Stimulated activated naive CD4-positive, alpha-beta T cell (primary cell): ENCODE results near the gene ASB18.
"Not testable (repeated sequence)": the region's sequence is repeated elsewhere in the genome, so short reads cannot be mapped to it uniquely, and the experiment has no call there.

Experiments
- DNase-seq, 6 experiments: peaks; one replicate each; lab custom pipeline; 2025; lab: John Stamatoyannopoulos, UW

The ASB18 gene

DNA sequence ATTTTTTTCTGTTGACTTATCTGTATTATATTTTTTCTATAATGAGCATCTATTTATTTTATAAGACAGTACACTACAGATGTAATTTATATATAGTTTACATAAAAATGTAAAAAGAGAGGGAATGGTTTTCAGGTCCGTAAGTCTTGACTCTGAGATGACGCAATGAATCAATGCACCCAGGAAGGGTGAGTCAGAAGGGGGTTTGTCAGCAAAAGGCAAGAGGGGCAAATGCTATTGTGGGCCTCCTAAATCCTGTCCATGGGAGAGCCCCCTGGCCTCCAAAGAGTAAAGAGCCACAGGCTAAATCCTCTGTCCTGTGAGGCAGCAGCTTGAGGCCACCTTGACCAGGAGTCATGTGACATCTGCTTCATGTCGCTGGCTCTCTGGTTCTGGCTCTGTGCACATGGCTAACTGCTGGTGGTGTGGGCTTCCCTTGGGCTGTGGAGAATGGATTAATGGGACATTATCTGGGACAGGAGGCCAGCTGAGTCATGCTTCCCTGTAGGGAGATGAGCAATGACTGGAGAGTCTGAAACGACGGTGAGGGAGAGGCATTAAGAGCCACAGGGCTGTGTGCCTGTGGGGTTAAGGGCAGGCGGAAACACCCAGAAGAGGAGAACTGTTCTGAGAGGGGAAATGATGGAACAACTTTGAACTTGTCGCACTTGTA is 22.8 kb upstream of the ASB18 start:
- DNase-seq, result no peak

DNA sequence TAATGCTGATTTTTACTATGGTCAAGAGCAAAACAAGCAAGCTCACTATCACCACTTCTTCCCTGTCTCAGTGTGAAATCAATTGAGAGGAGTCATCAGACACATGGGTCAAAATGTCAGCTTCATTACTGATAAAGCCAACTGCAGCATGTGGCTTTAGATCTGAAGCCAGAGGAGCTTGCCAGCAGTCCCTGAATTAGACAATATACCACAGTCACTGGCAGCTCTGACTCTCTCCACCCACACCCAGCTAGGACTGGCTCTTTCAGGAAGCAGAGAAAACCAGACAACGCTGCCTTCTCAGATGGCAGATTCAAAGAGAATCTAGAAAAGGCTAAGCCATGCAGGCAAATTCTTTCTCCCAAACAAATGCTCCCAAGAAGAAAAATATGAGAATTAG is 20.0 kb upstream of the ASB18 start:
- DNase-seq, result no peak

- no peak for DNase-seq
Measured at GRCh38 chr2:236282406-236282805, 18.2 kb upstream of the ASB18 start.

- DNase-seq, result no peak
Measured at GRCh38 chr2:236281423-236281822, 17.2 kb upstream of the ASB18 start.

DNA sequence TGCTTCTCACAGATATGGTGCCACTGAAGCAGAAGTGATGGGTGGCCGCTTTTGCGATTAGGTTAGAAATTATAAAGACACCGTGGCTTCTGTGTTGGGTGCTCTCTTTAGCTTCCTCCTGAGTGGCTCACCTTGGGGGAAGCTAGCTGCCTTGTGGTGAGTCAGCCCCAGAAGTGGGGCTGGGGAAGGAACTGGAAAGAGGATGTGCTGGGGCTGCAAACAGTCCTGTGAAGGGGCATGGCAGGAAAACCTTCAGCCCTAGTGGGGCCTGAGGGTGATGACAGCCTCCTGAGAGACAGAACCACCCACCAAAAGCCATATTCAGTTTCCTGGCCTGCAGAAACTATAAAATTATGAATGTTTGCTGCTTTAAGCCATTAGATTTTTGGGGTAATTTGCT is 8.9 kb upstream of the ASB18 start:
- DNase-seq, result no peak

GRCh38 chr2:236271851-236272250 is 7.6 kb upstream of the ASB18 start:
- no peak for DNase-seq

DNA sequence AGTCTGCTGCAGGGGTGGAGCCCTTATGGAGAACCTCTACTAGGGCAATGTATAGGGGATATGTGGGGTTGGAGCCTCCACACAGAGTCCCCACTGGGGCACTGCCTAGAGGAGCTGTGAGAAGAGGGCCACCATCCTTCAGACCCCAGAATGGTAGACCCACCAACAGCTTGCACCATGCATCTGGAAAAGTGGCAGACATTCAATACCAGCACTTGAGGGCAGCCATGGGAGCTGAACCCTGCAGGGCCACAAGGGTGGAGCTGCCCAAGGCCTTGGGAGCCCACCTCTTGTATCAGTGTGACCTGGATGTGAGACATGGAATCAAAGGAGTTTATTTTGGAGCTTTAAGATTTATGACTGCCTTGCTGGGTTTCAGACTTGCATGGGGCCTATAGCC is 5.7 kb upstream of the ASB18 start:
- not testable (repeated sequence) for DNase-seq

DNA sequence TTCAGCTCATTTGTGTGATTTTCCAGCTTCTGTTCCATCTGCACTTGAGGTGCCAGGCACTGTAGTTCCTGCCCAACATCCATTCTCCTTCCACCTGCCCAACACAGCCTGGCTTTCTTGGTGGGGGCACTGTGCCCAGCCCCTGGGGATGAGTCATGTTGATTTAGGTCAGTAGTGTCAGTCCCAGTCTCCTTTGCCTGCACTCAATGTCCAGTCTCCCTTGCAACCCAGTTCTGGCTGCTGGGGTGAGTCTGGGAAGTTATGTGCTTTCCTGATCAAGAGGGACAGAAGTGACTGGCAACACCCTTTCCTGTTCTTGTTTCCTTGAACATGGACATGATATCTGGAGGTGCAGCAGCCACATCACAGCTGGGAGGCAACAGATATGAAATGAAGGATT is 1.5 kb upstream of the ASB18 start:
- DNase-seq, result no peak

- no peak for DNase-seq
Measured at GRCh38 chr2:236262238-236262637, 2.0 kb downstream of the ASB18 start.

DNA sequence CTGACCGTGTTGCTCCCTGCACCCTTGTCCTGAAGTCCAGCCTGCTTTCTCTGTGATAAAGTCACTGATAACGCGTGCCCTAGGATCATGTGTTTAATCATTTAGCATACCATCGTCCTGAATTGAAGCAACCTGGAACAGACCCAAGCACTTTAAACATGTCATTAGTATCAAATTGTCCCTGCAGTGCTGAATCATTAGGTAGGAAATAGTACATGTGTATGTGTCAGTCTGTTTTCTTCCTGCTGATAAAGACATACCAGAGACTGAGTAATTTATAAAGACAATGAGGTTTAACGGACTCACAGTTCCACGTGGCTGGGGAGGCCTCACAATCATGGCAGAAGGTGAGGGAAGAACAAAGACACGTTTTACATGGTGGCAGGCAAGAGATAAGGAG is 2.8 kb downstream of the ASB18 start:
- DNase-seq, result no peak

DNA sequence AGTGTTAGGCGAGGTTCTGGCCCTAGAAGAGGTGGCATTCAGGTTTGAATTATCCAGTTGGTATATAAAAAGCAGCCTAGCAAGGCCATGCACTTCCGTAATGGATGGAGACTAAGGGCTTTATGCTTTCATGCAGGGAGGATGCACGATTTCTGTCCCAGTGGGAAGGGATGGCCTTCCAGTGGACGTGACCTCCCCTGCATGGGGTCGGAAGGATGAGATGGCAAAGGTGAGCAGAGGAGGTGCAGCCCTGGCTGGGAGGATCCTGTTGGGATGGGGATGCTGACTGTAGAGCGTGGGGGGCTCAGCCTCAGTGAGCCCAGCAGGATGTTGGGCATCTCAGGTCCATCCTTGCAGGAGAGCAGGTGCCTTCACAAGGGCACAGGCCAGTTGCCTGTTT is 4.8 kb downstream of the ASB18 start:
- no peak for DNase-seq

DNA sequence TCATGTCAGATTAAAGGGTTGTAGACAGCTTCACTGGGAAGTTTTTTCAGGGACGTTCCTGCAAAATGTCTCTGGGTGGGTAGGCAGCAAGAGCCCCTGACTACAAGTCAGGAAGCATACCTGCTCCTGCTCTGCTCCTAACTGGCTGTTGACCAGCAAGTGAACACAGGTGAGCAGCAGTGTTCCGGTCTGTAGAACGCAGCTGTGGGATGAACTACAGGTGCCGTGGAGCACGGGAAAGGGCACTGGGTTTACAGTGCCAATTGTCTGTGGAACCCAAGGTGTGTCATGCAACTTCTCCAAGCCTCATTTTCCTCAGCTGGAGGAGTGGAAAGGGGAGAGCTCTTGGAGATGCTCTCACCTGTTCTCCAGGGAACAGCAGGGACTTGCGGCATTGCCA is 6.6 kb downstream of the ASB18 start:
- no peak for DNase-seq

- DNase-seq, result no peak
Measured at GRCh38 chr2:236257136-236257535, 7.1 kb downstream of the ASB18 start.

DNA sequence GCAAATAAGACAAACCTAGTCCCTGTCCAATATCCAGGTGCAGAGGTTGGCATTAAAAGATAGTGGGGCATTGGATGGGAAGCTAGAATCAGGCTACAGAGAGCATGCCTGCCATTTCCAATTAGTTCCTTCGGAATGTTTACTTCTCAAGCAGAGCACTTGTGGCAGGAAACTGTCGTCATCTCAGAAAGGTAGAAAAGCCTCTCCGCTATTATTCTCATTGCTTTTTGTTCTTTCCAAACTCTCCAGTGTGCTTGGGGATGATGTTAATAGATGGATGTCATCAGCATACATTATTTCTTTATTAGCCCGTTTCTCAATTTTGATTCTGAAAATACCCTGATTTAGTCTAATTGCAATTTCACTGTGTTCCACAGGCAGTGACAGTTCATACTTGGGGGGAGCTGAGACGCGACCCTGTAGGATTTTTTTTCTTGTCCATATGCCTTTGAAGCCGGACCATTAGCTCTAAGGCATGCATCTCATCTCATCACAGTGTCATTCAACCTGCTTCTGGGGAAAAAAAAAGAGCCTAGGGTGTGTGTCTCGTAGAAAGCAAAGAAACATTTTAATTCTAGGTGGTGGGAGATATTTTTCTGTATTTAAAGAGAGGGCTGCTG is 7.7 kb downstream of the ASB18 start:
- no peak for DNase-seq

DNA sequence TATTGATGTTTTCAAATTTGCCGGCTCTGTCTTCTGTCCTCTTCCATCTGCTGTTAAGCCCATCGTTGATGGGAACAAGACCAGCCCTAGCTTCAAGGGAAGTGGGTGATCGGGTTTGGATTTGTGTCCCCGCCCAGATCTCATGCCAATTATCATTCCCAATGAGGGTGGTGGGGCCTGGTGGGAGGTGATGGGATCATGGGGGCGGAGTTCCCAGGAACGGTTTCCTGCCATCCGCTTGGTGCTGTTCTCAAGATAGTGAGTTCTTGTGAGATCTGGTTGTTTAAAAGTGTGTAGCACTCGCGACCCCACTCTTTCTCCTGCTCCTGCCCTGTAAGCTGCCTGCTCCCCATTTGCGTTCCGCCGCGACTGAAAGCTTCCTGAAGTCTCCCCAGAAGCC is 9.5 kb downstream of the ASB18 start:
- DNase-seq, result no peak

- no peak for DNase-seq
Measured at GRCh38 chr2:236254001-236254400, 10.2 kb downstream of the ASB18 start.

GRCh38 chr2:236252602-236253001 is 11.6 kb downstream of the ASB18 start:
- no peak for DNase-seq

GRCh38 chr2:236250909-236251579 is 13.2 kb downstream of the ASB18 start:
- no peak for DNase-seq

GRCh38 chr2:236250286-236250685 is 13.9 kb downstream of the ASB18 start:
- no peak for DNase-seq

DNA sequence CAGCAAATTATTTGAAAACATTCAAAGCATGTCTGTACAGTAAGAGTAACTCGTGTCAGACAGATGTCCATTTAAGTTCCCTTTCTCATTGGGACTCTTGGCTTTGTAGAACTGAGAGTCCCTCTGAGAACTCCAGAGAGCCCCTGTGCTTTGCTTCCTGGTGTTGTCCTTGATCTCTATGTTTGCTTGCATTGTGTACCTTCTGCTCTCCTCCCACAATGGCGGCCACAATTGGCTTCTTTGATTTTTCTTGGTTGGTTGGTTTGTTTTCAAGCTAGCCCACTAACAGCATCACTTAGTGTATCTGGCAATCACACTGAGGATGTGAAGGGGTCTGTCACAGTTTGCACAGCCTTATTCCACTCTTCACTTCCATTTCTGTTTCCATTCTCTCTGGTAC is 15.1 kb downstream of the ASB18 start:
- DNase-seq, result no peak

DNA sequence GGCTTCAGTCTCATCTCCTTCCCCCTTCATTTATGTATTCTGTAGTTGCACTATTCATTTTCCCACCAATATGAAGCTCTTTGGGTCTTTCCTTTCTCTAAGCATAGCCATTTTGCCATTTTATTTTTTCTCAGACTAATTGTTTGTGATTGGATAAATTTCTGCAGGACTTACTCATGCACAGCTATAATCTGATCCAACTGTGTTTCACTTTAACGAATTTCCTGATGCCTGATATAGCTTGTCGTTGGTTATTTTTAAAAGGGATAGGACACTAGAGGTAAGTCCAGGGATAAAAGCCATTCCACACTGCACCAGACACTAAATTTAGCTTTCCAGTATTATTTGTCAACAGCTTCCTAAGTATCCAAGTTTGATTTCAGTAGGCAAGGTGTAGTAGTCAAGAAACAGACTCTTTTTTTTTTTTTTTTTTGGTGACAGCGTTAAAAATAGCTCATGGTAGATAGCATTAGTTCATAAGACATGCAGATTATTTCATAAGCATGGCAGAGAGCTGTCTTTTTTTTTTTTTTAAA is 17.4 kb downstream of the ASB18 start:
- no peak for DNase-seq

DNA sequence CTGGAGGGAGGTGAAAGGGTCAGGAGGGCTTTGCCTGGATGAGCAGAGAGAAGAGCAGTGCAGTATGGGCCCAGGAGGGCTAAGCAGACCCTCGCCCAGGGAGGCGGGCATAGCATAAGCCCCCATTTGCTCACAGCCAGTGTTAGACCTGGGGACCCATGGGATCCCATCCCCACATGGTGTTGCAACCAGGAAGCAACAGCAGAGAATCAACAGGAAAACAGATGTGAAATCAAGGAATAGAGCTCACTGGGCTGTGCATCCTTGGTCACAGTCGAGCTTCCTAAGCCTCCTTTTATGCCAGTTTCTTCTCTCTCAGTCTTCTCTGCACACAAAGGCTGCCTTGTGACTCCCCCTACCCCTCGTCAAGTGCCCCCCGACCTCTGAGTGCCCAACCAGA is 19.9 kb downstream of the ASB18 start:
- DNase-seq, result no peak

- DNase-seq, result no peak
Measured at GRCh38 chr2:236242057-236242495, 22.1 kb downstream of the ASB18 start.
